ENCODE measurements around the gene BMERB1.

- no peak for TF ChIP-seq TAF1 (conservative IDR thresholded peaks at IDR 0.05)
- no peak for TF ChIP-seq YY1 (IDR thresholded peaks at IDR 0.05)
- no peak for TF ChIP-seq NR2F2 (IDR thresholded peaks at IDR 0.05)
- no peak for TF ChIP-seq REST (IDR thresholded peaks at IDR 0.05)
- TF ChIP-seq CTCF (IDR thresholded peaks at IDR 0.05; ENCODE audit: low read depth, low read length, missing input control), result no peak
- no peak for TF ChIP-seq SP1 (IDR thresholded peaks at IDR 0.05)
- TF ChIP-seq, protein P1, sequence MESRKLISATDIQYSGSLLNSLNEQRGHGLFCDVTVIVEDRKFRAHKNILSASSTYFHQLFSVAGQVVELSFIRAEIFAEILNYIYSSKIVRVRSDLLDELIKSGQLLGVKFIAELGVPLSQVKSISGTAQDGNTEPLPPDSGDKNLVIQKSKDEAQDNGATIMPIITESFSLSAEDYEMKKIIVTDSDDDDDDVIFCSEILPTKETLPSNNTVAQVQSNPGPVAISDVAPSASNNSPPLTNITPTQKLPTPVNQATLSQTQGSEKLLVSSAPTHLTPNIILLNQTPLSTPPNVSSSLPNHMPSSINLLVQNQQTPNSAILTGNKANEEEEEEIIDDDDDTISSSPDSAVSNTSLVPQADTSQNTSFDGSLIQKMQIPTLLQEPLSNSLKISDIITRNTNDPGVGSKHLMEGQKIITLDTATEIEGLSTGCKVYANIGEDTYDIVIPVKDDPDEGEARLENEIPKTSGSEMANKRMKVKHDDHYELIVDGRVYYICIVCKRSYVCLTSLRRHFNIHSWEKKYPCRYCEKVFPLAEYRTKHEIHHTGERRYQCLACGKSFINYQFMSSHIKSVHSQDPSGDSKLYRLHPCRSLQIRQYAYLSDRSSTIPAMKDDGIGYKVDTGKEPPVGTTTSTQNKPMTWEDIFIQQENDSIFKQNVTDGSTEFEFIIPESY (IDR thresholded peaks at IDR 0.05), result no peak
- no peak for TF ChIP-seq RXRA (IDR thresholded peaks at IDR 0.05)
- no peak for TF ChIP-seq RAD21 (IDR thresholded peaks at IDR 0.05)
- TF ChIP-seq FOXA1 (IDR thresholded peaks at IDR 0.05), result no peak
- TF ChIP-seq GABPA (IDR thresholded peaks at IDR 0.05 in 1 of 2, conservative IDR thresholded peaks at IDR 0.05 in 1 of 2), result no peak
- no peak for TF ChIP-seq JUND (IDR thresholded peaks at IDR 0.05)
- TF ChIP-seq, protein P2, sequence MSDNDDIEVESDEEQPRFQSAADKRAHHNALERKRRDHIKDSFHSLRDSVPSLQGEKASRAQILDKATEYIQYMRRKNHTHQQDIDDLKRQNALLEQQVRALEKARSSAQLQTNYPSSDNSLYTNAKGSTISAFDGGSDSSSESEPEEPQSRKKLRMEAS (IDR thresholded peaks at IDR 0.05), result no peak
Observed at GRCh38 chr16:15451098-15451731, 16.8 kb downstream of the BMERB1 start.
